CD8-positive, alpha-beta memory T cell (primary cell): ENCODE results near the gene DNAJC16. TPM values are rescaled to one million over a fixed set of nuclear protein-coding genes. Genes with fewer than 3 reads are reported as not detected.
"Not testable (repeated sequence)": the region's sequence is repeated elsewhere in the genome, so short reads cannot be mapped to it uniquely, and the experiment has no call there.

Experiments
- CTCF ChIA-PET: fragments of 350-600 bp; sonication (Branson Sonifier 250); formaldehyde crosslinking; loops from one replicate; lab custom pipeline; 2021; ENCODE audit warnings: antibody characterized with exemption; lab: Charles Lee
- POLR2A ChIA-PET: fragments of 350-600 bp; sonication (Branson Sonifier 250); formaldehyde crosslinking; loops from one replicate; lab custom pipeline; 2021; ENCODE audit warnings: antibody characterized with exemption; lab: Charles Lee
- DNase-seq, 5 donors: peaks; one replicate each; pipeline versions ENCODE4 v3.0.0 to v3.0.0-alpha.2; 2020 to 2022; ENCODE audit warnings: mixed read lengths in 1 of 5
- H3K27ac ChIP-seq: one replicate; pipeline ENCODE4 v1.7.0; 2013; ENCODE audit warnings: low read depth, mild to moderate bottlenecking, low read length, moderate library complexity
- H3K27me3 ChIP-seq: 2 replicates; pipeline ENCODE4 v1.7.0; 2013; ENCODE audit warnings: low read length, mild to moderate bottlenecking; ENCODE audit not compliant: insufficient read depth, poor library complexity, severe bottlenecking
- H3K36me3 ChIP-seq: 2 replicates; pipeline ENCODE4 v1.7.0; 2013; ENCODE audit warnings: mild to moderate bottlenecking, low read length, moderate library complexity; ENCODE audit not compliant: insufficient read depth
- H3K4me1 ChIP-seq: 2 replicates; pipeline ENCODE4 v1.7.0; 2013; ENCODE audit warnings: mild to moderate bottlenecking, low read length, moderate library complexity; ENCODE audit not compliant: insufficient read depth
- H3K4me3 ChIP-seq: 2 replicates; pipeline ENCODE4 v1.7.0; 2013; ENCODE audit warnings: mild to moderate bottlenecking, low read length
- H3K9me3 ChIP-seq: 2 replicates; pipeline ENCODE4 v1.7.0; 2013; ENCODE audit warnings: mild to moderate bottlenecking, low read length
- H3K27ac Mint-ChIP-seq, 8 donors: one replicate each; pipeline ENCODE4 v1.8.0; 2020 to 2021; ENCODE audit warnings: mixed read lengths in 8 of 8, mild to moderate bottlenecking in 6 of 8, inconsistent platforms in 3 of 8, moderate library complexity in 3 of 8
- H3K27me3 Mint-ChIP-seq, 2 donors: one replicate each; pipeline ENCODE4 v1.8.0; 2020 to 2021; ENCODE audit warnings: mixed read lengths in 2 of 2, mild to moderate bottlenecking in 1 of 2, moderate library complexity in 1 of 2
- H3K36me3 Mint-ChIP-seq, 3 donors: one replicate each; pipeline ENCODE4 v1.8.0; 2020 to 2021; ENCODE audit warnings: mixed read lengths in 3 of 3, inconsistent platforms in 1 of 3, mild to moderate bottlenecking in 1 of 3
- H3K4me1 Mint-ChIP-seq, 3 donors: one replicate each; pipeline ENCODE4 v1.8.0; 2020 to 2021; ENCODE audit warnings: mixed read lengths in 3 of 3, inconsistent platforms in 1 of 3, mild to moderate bottlenecking in 1 of 3
- H3K4me3 Mint-ChIP-seq, 7 donors: one replicate each; pipeline ENCODE4 v1.8.0; 2020 to 2021; ENCODE audit warnings: mixed read lengths in 7 of 7, mild to moderate bottlenecking in 6 of 7, moderate library complexity in 4 of 7, inconsistent platforms in 2 of 7
- H3K9me3 Mint-ChIP-seq, 5 donors: one replicate each; pipeline ENCODE4 v1.8.0; 2020 to 2022; ENCODE audit warnings: mixed read lengths in 5 of 5, mild to moderate bottlenecking in 3 of 5, moderate library complexity in 2 of 5, inconsistent platforms in 1 of 5
- polyA plus RNA-seq: library from polyadenylated mRNA; unstranded; fragments of 300-500 nt; fragmentation: Illumina TruSeq; gene quantifications from one replicate; pipeline ENCODE4 v1.2.3, GENCODE V29; 2021
- total RNA-seq, 2 experiments: library from RNA; stranded (reverse); gene quantifications; one replicate each; pipeline ENCODE4 v1.2.3, GENCODE V29; 2021

Gene DNAJC16
- total RNA-seq (10 to 100 TPM; 19.4 to 22.0 TPM), polyA plus RNA-seq (9.1 TPM)

- Mint-ChIP-seq H3K4me1 (peaks cover 49 to 66% (median 62%) of the 10 kb centered on the region in 3 donors), H3K36me3 (peaks cover 0 to 18% (median 4%) of the 10 kb centered on the region in 3 donors), H3K27me3 (no peaks in the 10 kb centered on the region), H3K9me3 (no peaks in the 10 kb centered on the region), H3K4me3 (peak within 1 kb of the TSS; percentile 79 to 98 (median 88)), H3K27ac (peak within 1 kb of the TSS; percentile 92 to 100 (median 100))
- H3K4me3 ChIP-seq: peak within 1 kb of the TSS; percentile 71
- no peaks in the 10 kb centered on the region for H3K9me3 ChIP-seq
- DNase-seq: peak; percentile 88 to 99 (median 97)
- H3K36me3 ChIP-seq: no peaks in the 10 kb centered on the region
- CTCF ChIA-PET: interaction anchor here (0.7 to 0.8 kb wide), 2 partner anchors 9 to 774 kb away, joined by 3 read pairs; no protein-coding TSS in a partner anchor
- H3K27me3 ChIP-seq: no peaks in the 10 kb centered on the region
- peak within 1 kb of the TSS; percentile 90 for H3K27ac ChIP-seq
- POLR2A ChIA-PET: interaction anchor here (0.6 to 1.5 kb wide), 4 partner anchors 17 to 93 kb away, joined by 3 to 5 read pairs (median 4); partner anchors contain the start of gene DDI2
- H3K4me1 ChIP-seq: peaks cover 21% of the 10 kb centered on the region
These were observed at the start of gene DNAJC16 for GRCh38 chr1:15526490-15527339. TSS of gene DNAJC16 (plus strand) at chr1:15526848. CDS start at chr1:15529106, 2,258 bp downstream.

GRCh38 chr1:15476927-15477326 lies 49.7 kb upstream of the DNAJC16 start:
- no peaks in the 10 kb centered on the region for H3K36me3 ChIP-seq
- no peaks in the 10 kb centered on the region for H3K9me3 ChIP-seq
- Mint-ChIP-seq H3K27me3 (peaks cover 0 to 2% of the 10 kb centered on the region in 2 donors), H3K4me1 (no peaks in the 10 kb centered on the region), H3K27ac (no peak overlapping the region), H3K9me3 (no peaks in the 10 kb centered on the region), H3K36me3 (peaks cover 0 to 2% (median 0%) of the 10 kb centered on the region in 3 donors), H3K4me3 (no peak overlapping the region)
- H3K27me3 ChIP-seq: no peaks in the 10 kb centered on the region
- no peak overlapping the region for H3K27ac ChIP-seq
- DNase-seq: no peak
- CTCF ChIA-PET: no interaction called here
- H3K4me3 ChIP-seq: no peak overlapping the region
- H3K4me1 ChIP-seq: no peaks in the 10 kb centered on the region
- POLR2A ChIA-PET: no interaction called here

- Mint-ChIP-seq H3K27ac (no peak overlapping the region), H3K27me3 (peaks cover 0 to 2% of the 10 kb centered on the region in 2 donors), H3K9me3 (no peaks in the 10 kb centered on the region), H3K4me3 (no peak overlapping the region), H3K36me3 (peaks cover 0 to 2% (median 0%) of the 10 kb centered on the region in 3 donors), H3K4me1 (no peaks in the 10 kb centered on the region)
- ChIA-PET CTCF (no interaction called here), POLR2A (no interaction called here)
- no peak overlapping the region for H3K4me3 ChIP-seq
- H3K27ac ChIP-seq: no peak overlapping the region
- no peak for DNase-seq
- no peaks in the 10 kb centered on the region for H3K36me3 ChIP-seq
- no peaks in the 10 kb centered on the region for H3K9me3 ChIP-seq
- H3K4me1 ChIP-seq: no peaks in the 10 kb centered on the region
- no peaks in the 10 kb centered on the region for H3K27me3 ChIP-seq
These were observed 48.9 kb upstream of the DNAJC16 start for GRCh38 chr1:15477646-15478212.

GRCh38 chr1:15479654-15480347 lies 46.8 kb upstream of the DNAJC16 start:
- ChIA-PET CTCF (no interaction called here), POLR2A (no interaction called here)
- Histone ChIP-seq H3K27ac (no peak overlapping the region), H3K4me3 (no peak overlapping the region), H3K27me3 (no peaks in the 10 kb centered on the region), H3K9me3 (no peaks in the 10 kb centered on the region), H3K4me1 (no peaks in the 10 kb centered on the region), H3K36me3 (no peaks in the 10 kb centered on the region)
- H3K27me3 Mint-ChIP-seq: peaks cover 0 to 2% of the 10 kb centered on the region in 2 donors
- no peak for DNase-seq
- H3K36me3 Mint-ChIP-seq: peaks cover 0 to 4% (median 1%) of the 10 kb centered on the region in 3 donors
- H3K4me3 Mint-ChIP-seq: no peak overlapping the region
- H3K4me1 Mint-ChIP-seq: no peaks in the 10 kb centered on the region
- no peaks in the 10 kb centered on the region for H3K9me3 Mint-ChIP-seq
- H3K27ac Mint-ChIP-seq: no peak overlapping the region

- H3K27ac Mint-ChIP-seq, H3K4me1 Mint-ChIP-seq, H3K27me3 ChIP-seq, H3K27ac ChIP-seq, H3K4me1 ChIP-seq, H3K27me3 Mint-ChIP-seq, H3K36me3 ChIP-seq, H3K9me3 Mint-ChIP-seq, DNase-seq, H3K4me3 ChIP-seq, POLR2A ChIA-PET, H3K9me3 ChIP-seq, CTCF ChIA-PET, H3K4me3 Mint-ChIP-seq: not testable (repeated sequence)
- H3K36me3 Mint-ChIP-seq: peaks cover 4 to 17% (median 7%) of the 10 kb centered on the region in 3 donors
These were observed 44.2 kb upstream of the DNAJC16 start for GRCh38 chr1:15482455-15482854.

GRCh38 chr1:15482983-15483543 lies 43.6 kb upstream of the DNAJC16 start:
- POLR2A ChIA-PET, H3K4me3 Mint-ChIP-seq, CTCF ChIA-PET, H3K9me3 Mint-ChIP-seq, H3K4me1 Mint-ChIP-seq, H3K36me3 ChIP-seq, DNase-seq, H3K27me3 ChIP-seq, H3K4me3 ChIP-seq, H3K27ac ChIP-seq, H3K27ac Mint-ChIP-seq, H3K27me3 Mint-ChIP-seq, H3K9me3 ChIP-seq, H3K4me1 ChIP-seq: not testable (repeated sequence)
- peaks cover 4 to 17% (median 7%) of the 10 kb centered on the region in 3 donors for H3K36me3 Mint-ChIP-seq

GRCh38 chr1:15483971-15484370 lies 42.7 kb upstream of the DNAJC16 start:
- Histone ChIP-seq H3K4me3 (no peak overlapping the region), H3K4me1 (no peaks in the 10 kb centered on the region), H3K27ac (no peak overlapping the region), H3K9me3 (no peaks in the 10 kb centered on the region), H3K27me3 (no peaks in the 10 kb centered on the region), H3K36me3 (no peaks in the 10 kb centered on the region)
- ChIA-PET POLR2A (no interaction called here), CTCF (no interaction called here)
- no peaks in the 10 kb centered on the region for H3K27me3 Mint-ChIP-seq
- H3K9me3 Mint-ChIP-seq: no peaks in the 10 kb centered on the region
- H3K4me1 Mint-ChIP-seq: no peaks in the 10 kb centered on the region
- H3K4me3 Mint-ChIP-seq: no peak overlapping the region
- DNase-seq: no peak
- H3K27ac Mint-ChIP-seq: peak overlapping the region in 1 of 8 donors; percentile 61
- H3K36me3 Mint-ChIP-seq: peaks cover 4 to 22% (median 7%) of the 10 kb centered on the region in 3 donors
